Measurements from ENCODE around the gene KLHL24. TPM values are rescaled to one million over a fixed set of nuclear protein-coding genes. Genes with fewer than 3 reads are reported as not detected.
A peak's percentile ranks its signal among the peaks of the same experiment; 100 is the strongest.

The KLHL24 gene
- total and polyA plus RNA-seq, 2 of the 13 experiments (the other 11 are each of a cell fraction or from before 2014, with no cell fraction given): 6.9 to 15.7 TPM

DNA sequence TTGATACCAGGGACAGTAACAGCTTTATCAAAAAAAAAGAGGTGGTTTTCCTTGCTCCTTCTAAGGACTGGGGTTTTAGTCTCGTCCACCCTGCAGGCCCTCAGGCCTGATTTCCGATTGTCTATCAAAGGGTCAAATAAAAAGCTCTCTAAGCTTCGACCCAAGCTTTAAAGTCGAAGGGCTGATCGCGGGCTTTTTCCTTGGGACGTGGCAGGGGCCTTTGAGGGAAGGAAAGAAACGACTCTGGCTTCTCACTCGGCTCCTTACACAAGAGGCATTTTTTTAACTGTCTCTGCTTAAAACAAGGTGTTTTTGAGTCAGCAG lies 354 bp upstream of the KLHL24 start (continued):
- TF ChIP-seq ZNF232 (CRISPR knock-in tag; IDR thresholded peaks at IDR 0.05; ENCODE audit: borderline replicate concordance) (no peak), SP140L (CRISPR knock-in tag; IDR thresholded peaks at IDR 0.05; ENCODE audit: borderline replicate concordance) (no peak; the same call in 1 of the 2 replicates), AKAP8 (CRISPR knock-in tag; IDR thresholded peaks at IDR 0.05) (no peak), RORA (CRISPR knock-in tag; IDR thresholded peaks at IDR 0.05) (no peak), PITX1 (CRISPR knock-in tag; IDR thresholded peaks at IDR 0.05) (0 out of 2 replicates have a peak, but pooled peaks have one; percentile 1), ZNF292 (CRISPR knock-in tag; IDR thresholded peaks at IDR 0.05; ENCODE audit: borderline replicate concordance, low read depth) (no peak), ZKSCAN8 (CRISPR knock-in tag; IDR thresholded peaks at IDR 0.05; ENCODE audit: borderline replicate concordance) (no peak), ZNF570 (CRISPR knock-in tag; IDR thresholded peaks at IDR 0.05; ENCODE audit: borderline replicate concordance) (no peak), CREM (IDR thresholded peaks at IDR 0.05) (no peak), CREM (CRISPR knock-in tag; IDR thresholded peaks at IDR 0.05) (no peak), ZNF468 (CRISPR knock-in tag; IDR thresholded peaks at IDR 0.05) (no peak), IKZF1 (IDR thresholded peaks at IDR 0.05) (no peak), SOX13 (IDR thresholded peaks at IDR 0.05) (no peak), SOX13 (CRISPR knock-in tag; conservative IDR thresholded peaks at IDR 0.05 in 1 of 2, IDR thresholded peaks at IDR 0.05 in 1 of 2) (no peak), KLF9 (CRISPR knock-in tag; IDR thresholded peaks at IDR 0.05; ENCODE audit: low read depth) (no peak), RNF2 (conservative IDR thresholded peaks at IDR 0.05; ENCODE audit: low read depth) (0 out of 2 replicates have a peak, but pooled peaks have one; percentile 46), ZNF501 (CRISPR knock-in tag; IDR thresholded peaks at IDR 0.05) (peak; percentile 69; the same call in 1 of the 2 replicates), SP1 (IDR thresholded peaks at IDR 0.05) (no peak), SP1 (CRISPR knock-in tag; IDR thresholded peaks at IDR 0.05) (no peak)
- TF ChIP-seq, protein P1, sequence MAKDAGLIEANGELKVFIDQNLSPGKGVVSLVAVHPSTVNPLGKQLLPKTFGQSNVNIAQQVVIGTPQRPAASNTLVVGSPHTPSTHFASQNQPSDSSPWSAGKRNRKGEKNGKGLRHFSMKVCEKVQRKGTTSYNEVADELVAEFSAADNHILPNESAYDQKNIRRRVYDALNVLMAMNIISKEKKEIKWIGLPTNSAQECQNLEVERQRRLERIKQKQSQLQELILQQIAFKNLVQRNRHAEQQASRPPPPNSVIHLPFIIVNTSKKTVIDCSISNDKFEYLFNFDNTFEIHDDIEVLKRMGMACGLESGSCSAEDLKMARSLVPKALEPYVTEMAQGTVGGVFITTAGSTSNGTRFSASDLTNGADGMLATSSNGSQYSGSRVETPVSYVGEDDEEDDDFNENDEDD (CRISPR knock-in tag; IDR thresholded peaks at IDR 0.05; ENCODE audit: borderline replicate concordance): peak; percentile 61; the same call in 1 of the 2 replicates
- TF ChIP-seq, protein P2, sequence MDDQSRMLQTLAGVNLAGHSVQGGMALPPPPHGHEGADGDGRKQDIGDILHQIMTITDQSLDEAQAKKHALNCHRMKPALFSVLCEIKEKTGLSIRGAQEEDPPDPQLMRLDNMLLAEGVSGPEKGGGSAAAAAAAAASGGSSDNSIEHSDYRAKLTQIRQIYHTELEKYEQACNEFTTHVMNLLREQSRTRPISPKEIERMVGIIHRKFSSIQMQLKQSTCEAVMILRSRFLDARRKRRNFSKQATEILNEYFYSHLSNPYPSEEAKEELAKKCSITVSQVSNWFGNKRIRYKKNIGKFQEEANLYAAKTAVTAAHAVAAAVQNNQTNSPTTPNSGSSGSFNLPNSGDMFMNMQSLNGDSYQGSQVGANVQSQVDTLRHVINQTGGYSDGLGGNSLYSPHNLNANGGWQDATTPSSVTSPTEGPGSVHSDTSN (CRISPR knock-in tag; IDR thresholded peaks at IDR 0.05; ENCODE audit: borderline replicate concordance): no peak
- TF ChIP-seq, protein P3, sequence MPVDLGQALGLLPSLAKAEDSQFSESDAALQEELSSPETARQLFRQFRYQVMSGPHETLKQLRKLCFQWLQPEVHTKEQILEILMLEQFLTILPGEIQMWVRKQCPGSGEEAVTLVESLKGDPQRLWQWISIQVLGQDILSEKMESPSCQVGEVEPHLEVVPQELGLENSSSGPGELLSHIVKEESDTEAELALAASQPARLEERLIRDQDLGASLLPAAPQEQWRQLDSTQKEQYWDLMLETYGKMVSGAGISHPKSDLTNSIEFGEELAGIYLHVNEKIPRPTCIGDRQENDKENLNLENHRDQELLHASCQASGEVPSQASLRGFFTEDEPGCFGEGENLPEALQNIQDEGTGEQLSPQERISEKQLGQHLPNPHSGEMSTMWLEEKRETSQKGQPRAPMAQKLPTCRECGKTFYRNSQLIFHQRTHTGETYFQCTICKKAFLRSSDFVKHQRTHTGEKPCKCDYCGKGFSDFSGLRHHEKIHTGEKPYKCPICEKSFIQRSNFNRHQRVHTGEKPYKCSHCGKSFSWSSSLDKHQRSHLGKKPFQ (CRISPR knock-in tag; IDR thresholded peaks at IDR 0.05; ENCODE audit: insufficient replicate concordance): no peak
- TF ChIP-seq, protein P4, sequence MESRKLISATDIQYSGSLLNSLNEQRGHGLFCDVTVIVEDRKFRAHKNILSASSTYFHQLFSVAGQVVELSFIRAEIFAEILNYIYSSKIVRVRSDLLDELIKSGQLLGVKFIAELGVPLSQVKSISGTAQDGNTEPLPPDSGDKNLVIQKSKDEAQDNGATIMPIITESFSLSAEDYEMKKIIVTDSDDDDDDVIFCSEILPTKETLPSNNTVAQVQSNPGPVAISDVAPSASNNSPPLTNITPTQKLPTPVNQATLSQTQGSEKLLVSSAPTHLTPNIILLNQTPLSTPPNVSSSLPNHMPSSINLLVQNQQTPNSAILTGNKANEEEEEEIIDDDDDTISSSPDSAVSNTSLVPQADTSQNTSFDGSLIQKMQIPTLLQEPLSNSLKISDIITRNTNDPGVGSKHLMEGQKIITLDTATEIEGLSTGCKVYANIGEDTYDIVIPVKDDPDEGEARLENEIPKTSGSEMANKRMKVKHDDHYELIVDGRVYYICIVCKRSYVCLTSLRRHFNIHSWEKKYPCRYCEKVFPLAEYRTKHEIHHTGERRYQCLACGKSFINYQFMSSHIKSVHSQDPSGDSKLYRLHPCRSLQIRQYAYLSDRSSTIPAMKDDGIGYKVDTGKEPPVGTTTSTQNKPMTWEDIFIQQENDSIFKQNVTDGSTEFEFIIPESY (CRISPR knock-in tag; IDR thresholded peaks at IDR 0.05): no peak
- TF ChIP-seq, protein P5, sequence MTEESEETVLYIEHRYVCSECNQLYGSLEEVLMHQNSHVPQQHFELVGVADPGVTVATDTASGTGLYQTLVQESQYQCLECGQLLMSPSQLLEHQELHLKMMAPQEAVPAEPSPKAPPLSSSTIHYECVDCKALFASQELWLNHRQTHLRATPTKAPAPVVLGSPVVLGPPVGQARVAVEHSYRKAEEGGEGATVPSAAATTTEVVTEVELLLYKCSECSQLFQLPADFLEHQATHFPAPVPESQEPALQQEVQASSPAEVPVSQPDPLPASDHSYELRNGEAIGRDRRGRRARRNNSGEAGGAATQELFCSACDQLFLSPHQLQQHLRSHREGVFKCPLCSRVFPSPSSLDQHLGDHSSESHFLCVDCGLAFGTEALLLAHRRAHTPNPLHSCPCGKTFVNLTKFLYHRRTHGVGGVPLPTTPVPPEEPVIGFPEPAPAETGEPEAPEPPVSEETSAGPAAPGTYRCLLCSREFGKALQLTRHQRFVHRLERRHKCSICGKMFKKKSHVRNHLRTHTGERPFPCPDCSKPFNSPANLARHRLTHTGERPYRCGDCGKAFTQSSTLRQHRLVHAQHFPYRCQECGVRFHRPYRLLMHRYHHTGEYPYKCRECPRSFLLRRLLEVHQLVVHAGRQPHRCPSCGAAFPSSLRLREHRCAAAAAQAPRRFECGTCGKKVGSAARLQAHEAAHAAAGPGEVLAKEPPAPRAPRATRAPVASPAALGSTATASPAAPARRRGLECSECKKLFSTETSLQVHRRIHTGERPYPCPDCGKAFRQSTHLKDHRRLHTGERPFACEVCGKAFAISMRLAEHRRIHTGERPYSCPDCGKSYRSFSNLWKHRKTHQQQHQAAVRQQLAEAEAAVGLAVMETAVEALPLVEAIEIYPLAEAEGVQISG (CRISPR knock-in tag; IDR thresholded peaks at IDR 0.05): no peak

Data from HepG2 (cell line).